Activated CD8-positive, alpha-beta memory T cell treated with anti-CD3 and anti-CD28 coated beads, Interleukin-2, amount 50 U/mL, for 1 hour (primary cell): Measurements from ENCODE around the gene CTAG2.
"Not testable (repeated sequence)": the region's sequence is repeated elsewhere in the genome, so short reads cannot be mapped to it uniquely, and the experiment has no call there.

Experiments
- DNase-seq: peaks from one replicate; pipeline ENCODE4 v3.0.0-alpha.2; 2020; ENCODE audit errors: extremely low read depth

CTAG2 gene

GRCh38 chrX:154648931-154649330 is 4.4 kb downstream of the CTAG2 start:
- no peak for DNase-seq

- DNase-seq = not testable (repeated sequence)
Measured at GRCh38 chrX:154645745-154646378, 7.5 kb downstream of the CTAG2 start.

- not testable (repeated sequence) for DNase-seq
Measured at GRCh38 chrX:154643708-154644107, 9.7 kb downstream of the CTAG2 start.

GRCh38 chrX:154641740-154642139 is 11.6 kb downstream of the CTAG2 start:
- DNase-seq = not testable (repeated sequence)

GRCh38 chrX:154633661-154634060 is 19.7 kb downstream of the CTAG2 start:
- not testable (repeated sequence) for DNase-seq

GRCh38 chrX:154630949-154631348 is 22.4 kb downstream of the CTAG2 start:
- not testable (repeated sequence) for DNase-seq

GRCh38 chrX:154628960-154629359 is 24.4 kb downstream of the CTAG2 start:
- not testable (repeated sequence) for DNase-seq

- DNase-seq = not testable (repeated sequence)
Measured at GRCh38 chrX:154620767-154621414, 32.5 kb downstream of the CTAG2 start.

- DNase-seq = not testable (repeated sequence)
Measured at GRCh38 chrX:154619182-154619581, 34.2 kb downstream of the CTAG2 start, which contains the start of gene CTAG1B. Gene CTAG1B (minus strand): TSS chrX:154619282. CDS start chrX:154619218, 64 bp downstream.

- not testable (repeated sequence) for DNase-seq
Measured at GRCh38 chrX:154613586-154613985, 39.8 kb downstream of the CTAG2 start.

- DNase-seq = not testable (repeated sequence)
Measured at GRCh38 chrX:154611146-154611545, 42.2 kb downstream of the CTAG2 start.

GRCh38 chrX:154608823-154609222 is 44.6 kb downstream of the CTAG2 start:
- DNase-seq = not testable (repeated sequence)

GRCh38 chrX:154607976-154608375 is 45.4 kb downstream of the CTAG2 start:
- not testable (repeated sequence) for DNase-seq

GRCh38 chrX:154607370-154607769 is 46.0 kb downstream of the CTAG2 start:
- no peak for DNase-seq

GRCh38 chrX:154605566-154605965 is 47.8 kb downstream of the CTAG2 start:
- DNase-seq = no peak

GRCh38 chrX:154603438-154604430 is 49.6 kb downstream of the CTAG2 start:
- no peak for DNase-seq

- DNase-seq = no peak
Measured at GRCh38 chrX:154602766-154603437, 50.5 kb downstream of the CTAG2 start.

GRCh38 chrX:154602226-154602625 is 51.2 kb downstream of the CTAG2 start:
- no peak for DNase-seq
